Progenitor cell of endocrine pancreas (in vitro differentiated cells): ENCODE results near the gene GZF1. TPM values are rescaled to one million over a fixed set of nuclear protein-coding genes. Genes with fewer than 3 reads are reported as not detected.

ENCODE experiments used
- DNase-seq: peaks from one replicate; pipeline ENCODE4 v3.0.0; 2021; ENCODE audit warnings: low spot score; ENCODE audit not compliant: unreplicated experiment
- H3K27ac Mint-ChIP-seq: 2 replicates; pipeline ENCODE4 v1.8.0; 2021; ENCODE audit warnings: mild to moderate bottlenecking, moderate library complexity, mixed read lengths
- H3K27me3 Mint-ChIP-seq: 2 replicates; pipeline ENCODE4 v1.8.0; 2021; ENCODE audit warnings: mixed read lengths
- H3K36me3 Mint-ChIP-seq: 2 replicates; pipeline ENCODE4 v1.8.0; 2022; ENCODE audit warnings: mixed read lengths; ENCODE audit not compliant: insufficient read depth
- H3K4me1 Mint-ChIP-seq: 2 replicates; pipeline ENCODE4 v1.8.0; 2021; ENCODE audit warnings: low read depth, mixed read lengths
- H3K4me3 Mint-ChIP-seq: 2 replicates; pipeline ENCODE4 v1.8.0; 2021; ENCODE audit warnings: low read depth, mild to moderate bottlenecking, moderate library complexity, mixed read lengths
- H3K9me3 Mint-ChIP-seq: 2 replicates; pipeline ENCODE4 v1.8.0; 2021; ENCODE audit warnings: low read depth, mixed read lengths
- total RNA-seq: library from RNA; stranded (reverse); gene quantifications from 2 replicates; pipeline ENCODE4 v1.2.1, GENCODE V29; 2021
- TF ChIP-seq, protein P1 (sequence below): fragments of 200-600 bp; sonication (generic); IDR thresholded peaks from one replicate; pipeline ENCODE4 v1.5.0; 2021; ENCODE audit warnings: antibody characterized with exemption, mild to moderate bottlenecking; ENCODE audit not compliant: unreplicated experiment

The GZF1 gene
- total RNA-seq, 1 donor from 2014 or later: 14.3 TPM

DNA sequence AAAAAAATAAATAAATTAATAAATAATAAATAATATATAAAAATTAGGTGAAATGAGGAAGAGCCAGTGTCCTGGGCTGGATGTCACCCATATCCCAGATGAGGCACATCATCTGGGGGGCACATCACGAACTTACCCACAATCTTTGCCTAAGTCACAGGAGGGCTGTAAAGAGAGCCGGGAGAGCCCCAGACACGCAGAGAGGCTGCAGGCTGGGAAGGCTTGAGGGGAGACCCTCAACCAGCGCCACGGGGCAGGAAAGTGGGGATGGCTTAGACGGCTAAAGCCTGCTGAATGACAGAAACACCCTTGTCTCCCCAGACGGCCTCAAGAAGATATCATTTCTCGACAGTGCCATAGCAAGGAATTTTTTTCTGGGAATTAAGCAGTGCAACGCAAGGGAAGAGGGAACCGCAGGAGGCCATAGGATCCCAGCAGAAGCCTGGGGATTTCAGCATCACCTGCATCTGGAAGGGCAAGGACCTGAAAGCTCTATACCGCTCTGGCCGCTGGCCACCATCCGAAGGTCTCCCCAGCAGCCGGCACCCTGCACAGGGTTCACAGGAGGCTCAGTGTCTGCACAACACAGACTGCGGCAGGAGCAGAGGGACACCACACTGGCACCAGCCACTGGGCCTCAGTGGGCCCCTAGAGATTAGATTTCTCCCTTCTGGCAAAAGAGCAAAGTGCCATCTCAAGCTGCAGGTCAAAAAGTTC is 34.2 kb upstream of the GZF1 start:
- peaks cover 13% of the 10 kb centered on the region for H3K27me3 Mint-ChIP-seq
- H3K9me3 Mint-ChIP-seq: no peaks in the 10 kb centered on the region
- no peak overlapping the region for H3K27ac Mint-ChIP-seq
- TF ChIP-seq, protein P1, sequence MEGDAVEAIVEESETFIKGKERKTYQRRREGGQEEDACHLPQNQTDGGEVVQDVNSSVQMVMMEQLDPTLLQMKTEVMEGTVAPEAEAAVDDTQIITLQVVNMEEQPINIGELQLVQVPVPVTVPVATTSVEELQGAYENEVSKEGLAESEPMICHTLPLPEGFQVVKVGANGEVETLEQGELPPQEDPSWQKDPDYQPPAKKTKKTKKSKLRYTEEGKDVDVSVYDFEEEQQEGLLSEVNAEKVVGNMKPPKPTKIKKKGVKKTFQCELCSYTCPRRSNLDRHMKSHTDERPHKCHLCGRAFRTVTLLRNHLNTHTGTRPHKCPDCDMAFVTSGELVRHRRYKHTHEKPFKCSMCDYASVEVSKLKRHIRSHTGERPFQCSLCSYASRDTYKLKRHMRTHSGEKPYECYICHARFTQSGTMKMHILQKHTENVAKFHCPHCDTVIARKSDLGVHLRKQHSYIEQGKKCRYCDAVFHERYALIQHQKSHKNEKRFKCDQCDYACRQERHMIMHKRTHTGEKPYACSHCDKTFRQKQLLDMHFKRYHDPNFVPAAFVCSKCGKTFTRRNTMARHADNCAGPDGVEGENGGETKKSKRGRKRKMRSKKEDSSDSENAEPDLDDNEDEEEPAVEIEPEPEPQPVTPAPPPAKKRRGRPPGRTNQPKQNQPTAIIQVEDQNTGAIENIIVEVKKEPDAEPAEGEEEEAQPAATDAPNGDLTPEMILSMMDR: no peak
- DNase-seq: no peak
- no peaks in the 10 kb centered on the region for H3K4me1 Mint-ChIP-seq
- no peaks in the 10 kb centered on the region for H3K36me3 Mint-ChIP-seq
- H3K4me3 Mint-ChIP-seq: no peak overlapping the region

DNA sequence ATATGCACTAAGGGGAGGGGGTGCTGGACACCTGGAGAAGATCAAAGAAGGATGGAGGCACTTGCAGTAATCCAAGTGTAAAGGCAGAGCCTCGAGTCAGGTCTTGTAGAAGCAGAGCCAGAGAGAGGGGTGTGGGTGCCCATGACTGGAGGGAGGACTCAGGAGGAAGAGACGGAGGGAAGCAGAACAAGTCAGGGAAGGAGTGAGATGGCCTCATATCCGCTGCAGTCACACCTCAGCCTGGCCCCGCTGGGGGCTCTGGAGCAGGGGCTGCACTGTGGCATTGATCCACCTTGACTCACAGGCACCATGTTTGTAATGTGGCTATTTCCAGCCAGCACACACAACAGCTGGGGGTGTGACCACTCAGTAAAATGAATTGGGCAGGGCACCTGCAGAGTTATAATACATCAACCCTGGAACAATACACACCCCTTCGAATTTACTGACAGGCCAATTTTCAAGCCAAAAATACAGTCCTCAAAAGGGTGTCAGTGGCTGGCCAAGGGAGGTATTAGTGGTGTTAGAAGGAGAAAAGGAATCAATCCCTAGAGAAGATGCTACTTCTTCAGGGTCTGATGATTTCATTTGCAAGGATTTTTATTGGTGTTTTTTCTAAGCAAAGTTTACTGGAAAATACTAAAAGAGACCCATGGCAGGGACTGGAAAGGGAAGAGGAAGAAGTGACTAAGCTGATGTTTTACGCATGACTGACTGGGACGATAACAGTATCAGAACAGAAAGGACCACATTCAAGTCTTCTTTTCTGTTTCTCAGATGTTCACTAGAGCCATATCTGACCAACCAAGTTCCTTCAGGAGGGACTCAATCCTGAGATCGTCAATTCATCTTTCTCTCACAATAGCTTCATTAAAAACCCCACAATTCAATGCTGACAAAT is 30.3 kb upstream of the GZF1 start:
- TF ChIP-seq, protein P1: no peak
- no peak for DNase-seq
- Mint-ChIP-seq H3K27me3 (peaks cover 5% of the 10 kb centered on the region), H3K9me3 (peaks cover 2% of the 10 kb centered on the region), H3K27ac (no peak overlapping the region), H3K36me3 (no peaks in the 10 kb centered on the region), H3K4me1 (no peaks in the 10 kb centered on the region), H3K4me3 (no peak overlapping the region)

DNA sequence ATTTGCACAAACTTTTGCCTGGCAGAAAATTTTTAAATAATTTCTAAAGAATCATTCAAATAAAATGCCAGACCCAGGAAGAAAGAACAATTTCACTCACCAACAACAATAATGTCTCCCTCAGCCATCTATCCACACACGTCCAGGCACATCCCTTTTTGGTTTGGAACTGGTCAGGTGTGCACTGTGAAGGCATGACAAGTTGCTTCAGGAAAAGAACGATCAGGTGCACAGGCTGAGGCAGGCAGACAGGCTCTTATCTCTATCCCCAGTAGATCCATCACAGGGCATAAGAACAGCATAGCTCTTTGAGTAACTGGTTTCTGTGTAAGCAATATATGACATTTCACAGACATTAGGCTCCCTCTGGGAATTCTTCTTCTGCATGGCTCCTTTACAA is 29.5 kb upstream of the GZF1 start:
- Mint-ChIP-seq H3K9me3 (peaks cover 2% of the 10 kb centered on the region), H3K27ac (no peak overlapping the region), H3K4me1 (no peaks in the 10 kb centered on the region), H3K4me3 (no peak overlapping the region), H3K36me3 (no peaks in the 10 kb centered on the region), H3K27me3 (peaks cover 9% of the 10 kb centered on the region)
- TF ChIP-seq, protein P1: no peak
- no peak for DNase-seq

DNA sequence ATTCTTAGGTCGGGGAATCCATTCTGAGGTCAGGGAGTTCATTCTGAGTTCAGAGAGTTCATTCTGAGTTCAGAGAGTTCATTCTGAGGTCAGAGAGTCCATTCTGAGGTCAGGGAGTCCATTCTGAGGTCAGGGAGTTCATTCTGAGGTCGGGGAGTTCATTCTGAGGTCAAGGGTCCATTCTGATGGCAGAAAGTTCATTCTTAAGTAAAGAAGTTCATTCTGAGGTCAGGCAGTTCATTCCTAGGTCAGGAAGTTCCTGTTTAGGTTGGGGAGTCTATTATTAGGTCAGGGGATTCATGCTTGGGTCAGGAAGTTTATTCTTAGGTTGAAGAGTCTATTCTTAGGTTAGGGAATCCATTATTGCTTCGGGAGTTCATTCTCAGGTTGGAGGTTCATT is 27.9 kb upstream of the GZF1 start:
- H3K4me1 Mint-ChIP-seq: no peaks in the 10 kb centered on the region
- H3K27ac Mint-ChIP-seq: no peak overlapping the region
- peaks cover 2% of the 10 kb centered on the region for H3K9me3 Mint-ChIP-seq
- H3K4me3 Mint-ChIP-seq: no peak overlapping the region
- no peak for DNase-seq
- no peaks in the 10 kb centered on the region for H3K36me3 Mint-ChIP-seq
- TF ChIP-seq, protein P1: no peak
- H3K27me3 Mint-ChIP-seq: peaks cover 20% of the 10 kb centered on the region

DNA sequence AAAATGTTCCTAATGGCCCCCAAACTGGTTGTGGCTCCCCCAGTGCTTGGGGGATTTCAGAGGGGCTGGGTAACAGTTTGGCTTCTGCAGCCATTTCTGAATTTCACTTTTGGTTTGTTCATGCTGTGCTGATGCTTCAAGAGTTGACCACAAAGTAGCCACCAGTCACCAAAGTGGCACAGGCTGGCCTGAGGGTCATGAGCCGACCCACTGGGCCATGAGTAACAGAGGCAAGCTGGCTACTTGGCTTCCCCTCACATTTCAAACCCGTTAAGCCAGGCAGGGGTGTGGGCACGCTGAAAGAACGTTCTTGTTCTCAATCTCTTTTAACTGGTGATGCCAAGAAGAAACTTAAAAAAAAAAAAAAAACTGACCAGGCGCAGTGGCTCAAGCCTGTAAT is 26.5 kb upstream of the GZF1 start:
- peaks cover 24% of the 10 kb centered on the region for H3K27me3 Mint-ChIP-seq
- no peak overlapping the region for H3K4me3 Mint-ChIP-seq
- H3K27ac Mint-ChIP-seq: no peak overlapping the region
- TF ChIP-seq, protein P1: no peak
- peaks cover 2% of the 10 kb centered on the region for H3K9me3 Mint-ChIP-seq
- no peak for DNase-seq
- no peaks in the 10 kb centered on the region for H3K4me1 Mint-ChIP-seq
- no peaks in the 10 kb centered on the region for H3K36me3 Mint-ChIP-seq
